Urinary bladder (tissue), 4 donors: ENCODE measurements around the gene HSPB9. TPM values are rescaled to one million over a fixed set of nuclear protein-coding genes. Genes with fewer than 3 reads are reported as not detected.
A peak's percentile ranks its signal among the peaks of the same experiment; 100 is the strongest.

Experiments
- DNase-seq: peaks from one replicate; pipeline ENCODE4 v3.0.0-alpha.2; 2015; ENCODE audit errors: extremely low spot score
- H3K27ac ChIP-seq: one replicate; pipeline ENCODE4 v1.5.1; 2013; ENCODE audit warnings: low read depth, mild to moderate bottlenecking, moderate library complexity
- H3K36me3 ChIP-seq: one replicate; pipeline ENCODE4 v1.6.1; 2013; ENCODE audit warnings: mild to moderate bottlenecking, moderate library complexity; ENCODE audit not compliant: insufficient read depth
- H3K4me1 ChIP-seq: one replicate; pipeline ENCODE4 v1.6.1; 2013; ENCODE audit warnings: mild to moderate bottlenecking, moderate library complexity; ENCODE audit not compliant: insufficient read depth
- H3K4me3 ChIP-seq: one replicate; pipeline ENCODE4 v1.5.1; 2013; ENCODE audit warnings: low read depth, low read length
- WGBS: extraction: QIAGEN DNeasy Blood & Tissue Kit; methylation state at CpG from one replicate; pipeline ENCODE4 v1.1.7; 2013; 5-methylcytosine and 5-hydroxymethylcytosine counted together
- polyA plus RNA-seq: library from polyadenylated mRNA; stranded (reverse); fragments of 200-250 nt; gene quantifications from one replicate; pipeline ENCODE4 v1.2.3, GENCODE V29; 2013
- total RNA-seq: library from RNA; depleted of rRNA; stranded (reverse); fragments of >200 nt; gene quantifications from one replicate; pipeline ENCODE4 v1.2.3, GENCODE V29; 2014
- donor health status: healthy with polysubstance abuse.
- donor health status: healthy.

HSPB9 gene
- total and polyA plus RNA-seq, 2 donors = 0.11 TPM; not detected in 1

DNA sequence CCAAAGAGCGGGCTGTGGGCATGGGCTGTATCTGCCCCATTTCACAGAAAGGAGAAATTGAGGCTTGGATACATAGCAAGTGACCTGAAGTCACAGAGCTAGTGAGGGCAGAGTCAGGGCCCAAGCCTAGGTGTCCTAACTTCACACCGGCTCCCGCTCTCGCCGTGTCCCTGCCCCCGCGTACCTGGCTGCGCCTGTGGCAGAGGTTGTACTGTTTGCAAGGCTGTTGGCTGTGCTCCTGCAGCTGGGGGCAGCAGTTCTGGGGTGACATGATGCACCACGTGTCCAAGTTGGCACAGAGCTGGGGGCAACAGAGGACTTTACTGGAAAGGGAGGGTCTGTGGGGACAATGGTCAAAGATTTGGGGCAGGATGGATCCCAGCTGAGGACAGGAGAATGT lies 13.5 kb upstream of the HSPB9 start:
- no peaks in the 10 kb centered on the region for H3K4me1 ChIP-seq
- H3K27ac ChIP-seq = no peak overlapping the region
- H3K4me3 ChIP-seq = no peak overlapping the region
- H3K36me3 ChIP-seq = no peaks in the 10 kb centered on the region
- DNase-seq = no peak
- 90% methylated on average over 9 of the region's 9 CpGs for WGBS

DNA sequence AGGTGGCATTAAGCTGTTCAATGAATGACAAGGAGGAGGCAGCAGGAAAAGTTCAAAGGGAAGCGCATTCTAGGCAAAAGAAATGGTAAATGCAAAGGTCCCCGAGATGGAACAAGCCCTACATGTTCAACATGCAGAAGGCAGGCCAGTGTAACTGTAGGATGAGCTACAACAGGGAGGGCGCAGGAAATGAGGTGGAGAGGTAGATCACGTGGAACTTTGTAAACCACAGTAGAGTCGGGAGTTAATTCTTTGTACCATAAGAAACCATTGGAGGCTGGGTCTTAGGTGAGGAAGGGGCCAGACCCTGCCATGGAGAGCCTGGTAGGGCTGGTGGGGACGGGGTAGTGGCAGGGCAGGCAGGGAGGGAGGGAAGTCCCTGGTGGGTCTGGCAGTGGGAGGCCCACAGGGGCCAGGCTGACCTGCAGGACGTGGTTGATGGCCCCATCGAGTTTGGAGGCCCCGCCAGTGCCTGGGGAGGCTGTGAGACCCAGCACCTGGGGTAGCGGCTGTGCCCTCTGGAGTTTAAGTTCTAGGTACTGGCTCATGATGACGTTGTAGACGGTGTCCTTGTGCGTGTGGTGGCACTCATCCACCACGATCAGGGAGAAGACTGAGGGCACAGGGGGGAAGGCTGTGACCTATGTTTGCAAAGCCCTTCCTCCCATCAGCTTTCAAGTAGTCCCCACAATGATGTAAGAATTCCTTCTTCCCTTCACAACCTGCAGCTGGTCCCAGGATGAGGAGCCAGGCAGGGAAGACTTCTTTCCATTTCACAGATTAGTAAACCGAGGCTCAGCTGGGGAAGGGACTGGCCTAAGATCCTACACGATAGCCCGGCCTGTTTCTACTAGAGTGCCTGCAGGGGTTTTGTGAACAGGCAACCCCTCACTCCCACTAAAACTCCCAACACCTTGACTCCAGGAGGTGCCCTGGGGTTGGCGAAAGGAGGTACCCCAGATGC lies 12.0 kb upstream of the HSPB9 start:
- H3K36me3 ChIP-seq = no peaks in the 10 kb centered on the region
- WGBS = 92% methylated on average over 18 of the region's 18 CpGs
- no peak overlapping the region for H3K4me3 ChIP-seq
- no peak for DNase-seq
- H3K27ac ChIP-seq = no peak overlapping the region
- H3K4me1 ChIP-seq = no peaks in the 10 kb centered on the region

DNA sequence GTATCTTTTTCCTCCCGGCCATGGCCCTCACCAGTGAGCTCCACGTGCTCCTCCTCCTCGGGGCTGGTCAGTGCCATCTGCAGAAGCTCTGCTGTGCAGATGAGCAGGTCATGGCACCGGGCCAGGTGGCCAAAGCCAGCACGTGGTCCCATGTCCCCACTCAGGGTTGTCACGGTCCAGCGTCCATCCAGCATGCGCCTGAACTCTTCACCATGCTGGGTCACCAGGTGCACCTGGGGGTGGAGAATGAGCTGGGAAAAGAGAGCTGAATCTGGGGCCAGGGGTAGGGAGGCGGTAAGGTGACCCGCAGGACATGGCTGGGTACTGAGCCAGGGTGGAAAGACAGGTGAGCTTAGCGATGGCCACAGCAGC lies 11.4 kb upstream of the HSPB9 start:
- 83% methylated on average over 11 of the region's 11 CpGs for WGBS
- H3K4me3 ChIP-seq = no peak overlapping the region
- H3K4me1 ChIP-seq = no peaks in the 10 kb centered on the region
- no peak for DNase-seq
- H3K36me3 ChIP-seq = no peaks in the 10 kb centered on the region
- no peak overlapping the region for H3K27ac ChIP-seq

DNA sequence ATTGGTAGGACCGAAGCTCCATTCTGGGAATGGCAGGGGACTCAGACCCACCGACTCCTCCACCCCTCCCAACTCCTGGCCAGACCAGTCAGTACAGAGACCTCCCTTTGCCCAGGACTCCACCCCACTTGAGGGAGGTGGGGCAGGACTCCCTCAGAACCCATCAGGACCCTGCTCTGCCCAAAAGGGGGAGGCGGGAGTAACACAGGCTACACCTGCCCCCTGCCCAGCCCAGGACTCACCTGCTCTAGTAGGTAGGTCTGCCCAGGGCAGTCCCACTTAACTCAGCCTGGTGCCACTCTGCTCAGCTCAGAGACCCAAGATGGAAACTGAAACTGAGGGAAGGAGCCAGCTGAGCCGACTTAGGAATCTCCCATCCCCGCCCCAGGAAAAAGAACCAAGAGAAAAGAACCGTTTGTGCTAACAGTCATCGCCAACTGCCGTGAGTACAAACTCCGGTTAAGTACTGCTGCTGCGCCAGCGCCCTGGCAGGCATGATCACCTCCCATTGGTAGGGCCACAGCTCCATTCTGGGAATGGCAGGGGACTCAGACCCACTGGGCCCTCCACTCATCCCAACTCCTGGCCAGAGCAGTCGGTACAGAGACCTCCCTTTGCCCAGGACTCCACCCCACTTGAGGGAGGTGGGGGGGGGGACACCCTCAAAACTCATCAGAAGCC lies 10.6 kb upstream of the HSPB9 start:
- no peaks in the 10 kb centered on the region for H3K36me3 ChIP-seq
- H3K27ac ChIP-seq = peak overlapping the region; percentile 81
- H3K4me1 ChIP-seq = no peaks in the 10 kb centered on the region
- peak overlapping the region; percentile 57 for H3K4me3 ChIP-seq
- no peak for DNase-seq
- WGBS = 21% methylated on average over 12 of the region's 12 CpGs

DNA sequence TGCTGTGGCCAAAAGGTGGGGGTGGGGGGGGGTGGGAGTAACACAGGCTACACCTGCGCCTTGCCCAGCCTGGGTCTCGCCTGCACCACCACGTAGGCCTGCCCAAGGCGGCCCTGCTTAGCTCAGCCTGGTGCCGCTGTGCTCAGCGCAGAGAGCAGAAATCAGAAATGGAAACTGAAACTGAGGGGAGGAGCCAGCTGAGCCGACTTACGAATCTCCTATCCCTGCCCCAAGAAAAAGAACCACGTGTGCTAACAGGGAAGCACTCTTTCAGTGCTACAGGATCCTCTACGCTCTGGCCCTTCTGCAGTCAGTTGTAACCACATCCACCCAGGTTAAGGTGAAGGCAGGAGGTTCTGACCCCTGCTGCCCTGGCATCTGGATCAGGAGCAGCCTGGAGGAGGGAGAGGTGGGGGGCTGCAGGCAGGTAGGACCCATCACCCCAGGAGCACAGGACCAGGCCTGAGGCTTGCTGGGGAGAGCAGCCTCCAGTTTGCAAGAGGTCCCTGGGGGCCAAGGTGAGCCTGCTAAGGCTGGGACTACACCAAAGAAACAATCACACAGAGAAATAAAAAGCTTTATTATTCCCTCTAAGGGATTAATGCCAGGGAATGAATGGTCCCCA lies 9.9 kb upstream of the HSPB9 start, which contains the start of gene DHX58:
Gene DHX58, minus strand, starts transcription at position 163 of the 625 bp plus-strand sequence. CDS start 822 bp downstream, outside the sequence.
- WGBS = 4% methylated on average over 10 of the region's 10 CpGs
- no peaks in the 10 kb centered on the region for H3K4me1 ChIP-seq
- no peaks in the 10 kb centered on the region for H3K36me3 ChIP-seq
- DNase-seq = peak; percentile 59
- peak within 1 kb of the TSS; percentile 81 for H3K27ac ChIP-seq
- H3K4me3 ChIP-seq = peak within 1 kb of the TSS; percentile 57

DNA sequence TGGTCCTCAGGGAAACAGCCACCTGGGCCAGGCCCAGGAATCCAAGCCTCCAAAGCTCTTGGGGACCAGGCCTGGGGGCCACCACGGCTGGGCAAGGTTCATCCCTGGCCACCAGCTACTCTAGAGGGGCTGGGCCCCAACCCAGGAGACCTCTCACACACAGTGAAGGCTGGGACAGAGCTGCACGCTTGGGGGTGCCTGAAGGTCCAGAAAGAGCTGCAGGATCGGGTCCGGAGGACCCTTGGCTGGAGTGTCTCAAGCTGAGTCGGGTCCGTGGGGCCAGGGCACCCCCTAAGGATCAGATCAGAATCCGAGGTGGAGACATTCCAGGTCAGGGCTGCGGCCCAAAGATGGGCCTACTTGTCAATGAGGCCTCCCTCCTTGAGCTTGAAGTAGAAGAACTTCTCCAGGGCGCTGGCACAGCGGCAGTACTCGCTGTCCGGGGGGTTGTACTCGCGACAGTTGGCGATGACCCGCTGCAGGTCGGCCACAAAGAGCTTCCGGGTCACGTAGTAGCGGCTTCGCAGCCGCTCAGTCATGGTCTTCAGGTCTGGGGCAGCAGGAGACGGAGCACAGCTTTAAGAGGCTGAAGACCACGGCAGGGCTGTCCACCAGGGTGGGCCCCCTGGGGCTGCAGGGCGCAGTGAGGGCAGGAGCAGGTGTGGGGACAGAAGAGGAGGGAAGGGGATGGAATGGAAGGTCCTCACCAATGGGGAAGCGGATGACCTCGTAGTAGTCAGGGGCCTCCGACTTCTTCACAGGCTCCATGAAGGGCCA lies 9.1 kb upstream of the HSPB9 start:
- H3K36me3 ChIP-seq = no peaks in the 10 kb centered on the region
- no peak overlapping the region for H3K4me3 ChIP-seq
- H3K4me1 ChIP-seq = no peaks in the 10 kb centered on the region
- peak overlapping the region; percentile 69 for H3K27ac ChIP-seq
- 88% methylated on average over 28 of the region's 28 CpGs for WGBS
- DNase-seq = no peak

DNA sequence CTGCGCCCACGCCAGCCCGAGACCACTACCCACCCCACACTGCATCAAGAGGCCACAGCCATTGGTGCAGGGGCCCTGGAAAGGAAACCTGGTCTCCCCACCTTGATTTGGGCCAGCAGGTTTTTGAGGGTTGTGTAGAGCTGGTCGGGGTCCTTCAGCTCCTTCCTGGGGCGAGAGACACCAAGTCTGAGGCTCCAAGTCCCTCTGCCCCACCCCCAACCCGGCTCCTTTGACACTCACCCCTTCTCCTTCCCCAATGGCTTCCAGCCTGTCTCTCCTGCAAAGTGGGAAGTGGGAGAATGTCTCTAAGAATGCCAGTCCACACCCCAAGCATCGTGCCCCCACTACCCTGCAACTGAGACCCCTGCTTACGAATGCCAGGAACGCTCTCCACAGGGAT lies 8.5 kb upstream of the HSPB9 start:
- H3K27ac ChIP-seq = no peak overlapping the region
- no peak overlapping the region for H3K4me3 ChIP-seq
- 92% methylated on average over 9 of the region's 9 CpGs for WGBS
- no peaks in the 10 kb centered on the region for H3K36me3 ChIP-seq
- no peak for DNase-seq
- H3K4me1 ChIP-seq = no peaks in the 10 kb centered on the region

DNA sequence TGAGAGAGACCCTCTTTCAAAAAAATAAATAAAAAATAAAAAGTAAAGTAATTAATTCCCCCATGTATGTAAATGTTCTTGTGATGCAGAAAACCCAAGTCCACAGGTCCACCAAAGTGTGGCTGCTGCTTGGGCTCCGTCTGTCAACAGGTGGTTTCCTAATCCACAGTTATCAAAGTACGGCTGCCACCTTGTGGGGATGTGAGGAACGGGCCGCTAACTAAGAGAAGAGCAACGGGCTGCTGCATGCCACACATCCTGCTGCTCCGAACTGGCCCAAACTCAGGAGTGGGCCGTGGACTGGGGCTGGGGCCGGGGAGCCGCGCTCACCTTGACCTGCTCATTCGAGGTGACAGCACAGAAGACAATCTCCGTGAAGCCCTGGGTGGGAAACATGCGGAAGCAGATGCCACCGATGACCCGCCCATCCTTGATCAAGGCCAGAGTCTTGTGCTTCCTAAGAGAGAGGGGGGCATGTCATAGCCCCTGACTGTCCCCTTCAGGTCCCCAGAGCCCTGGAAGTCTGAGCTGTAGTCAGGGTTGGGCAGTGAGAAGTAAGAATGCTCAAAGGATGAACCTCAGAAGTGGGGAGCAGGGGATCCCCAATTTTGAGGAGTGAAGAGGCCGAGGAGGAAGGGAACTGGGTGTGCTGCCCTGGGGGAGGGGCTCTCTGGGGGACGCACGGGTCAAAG lies 5.8 kb upstream of the HSPB9 start:
- Histone ChIP-seq H3K4me1 (no peaks in the 10 kb centered on the region), H3K4me3 (no peak overlapping the region), H3K36me3 (no peaks in the 10 kb centered on the region), H3K27ac (no peak overlapping the region)
- peak; percentile 49 for DNase-seq
- 33% methylated on average over 18 of the region's 18 CpGs for WGBS

DNA sequence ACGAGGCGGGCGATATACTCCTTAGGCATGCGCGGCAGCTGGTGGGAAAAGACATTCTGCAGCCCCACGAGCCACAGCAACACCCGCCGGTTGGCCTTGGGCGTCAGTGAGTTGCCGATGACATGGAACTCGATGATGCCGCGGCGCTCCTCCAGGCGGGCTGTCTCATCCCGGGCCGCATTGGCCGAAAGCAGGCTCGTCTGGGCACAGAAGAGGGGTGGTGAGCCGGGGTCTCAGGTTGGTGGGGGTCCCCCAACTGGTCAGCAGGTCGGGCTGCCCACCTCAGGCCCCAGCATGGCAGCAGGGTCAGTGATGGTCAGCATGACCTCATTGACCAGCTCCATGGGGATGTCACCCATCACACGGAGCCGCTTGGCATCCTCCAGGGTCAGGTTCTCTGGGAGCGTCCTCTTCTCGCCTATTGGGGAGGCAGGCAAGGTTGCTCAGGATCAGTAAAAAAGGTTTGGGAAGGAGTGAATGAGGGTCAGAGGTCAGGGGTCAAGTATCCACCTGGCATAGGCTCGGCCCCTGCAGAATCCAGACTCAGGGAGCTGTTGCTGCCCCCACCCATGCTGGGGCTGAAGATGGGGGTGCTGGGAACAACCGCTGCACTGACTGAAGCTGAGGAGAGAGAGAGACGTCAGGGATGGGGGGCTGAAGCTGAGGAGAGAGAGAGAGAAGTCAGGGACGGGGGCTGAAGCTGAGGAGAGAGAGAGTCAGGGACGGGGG lies 5.0 kb upstream of the HSPB9 start:
- Histone ChIP-seq H3K27ac (no peak overlapping the region), H3K36me3 (no peaks in the 10 kb centered on the region), H3K4me1 (no peaks in the 10 kb centered on the region), H3K4me3 (no peak overlapping the region)
- no peak for DNase-seq
- WGBS = 84% methylated on average over 30 of the region's 30 CpGs

DNA sequence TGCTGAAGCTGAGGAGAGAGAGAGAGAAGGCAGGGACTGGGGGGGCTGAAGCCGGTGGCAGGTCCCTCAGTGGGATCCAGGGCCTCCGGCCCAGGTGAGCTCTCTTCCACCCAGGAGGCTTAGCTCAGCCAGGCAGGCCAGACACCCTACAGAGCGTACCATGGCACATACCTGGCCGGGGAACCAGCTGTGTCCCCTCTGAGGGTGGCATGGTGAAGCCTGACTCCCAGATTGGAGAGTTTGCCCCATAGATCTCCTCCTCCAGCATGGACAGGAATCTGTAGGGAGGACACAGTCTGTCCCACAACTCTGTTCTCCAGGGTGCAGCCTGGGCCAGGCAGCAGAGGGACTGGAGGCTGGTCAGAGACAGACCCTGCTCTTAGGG lies 4.5 kb upstream of the HSPB9 start:
- H3K27ac ChIP-seq = no peak overlapping the region
- WGBS = 91% methylated on average over 4 of the region's 4 CpGs
- H3K36me3 ChIP-seq = no peaks in the 10 kb centered on the region

DNA sequence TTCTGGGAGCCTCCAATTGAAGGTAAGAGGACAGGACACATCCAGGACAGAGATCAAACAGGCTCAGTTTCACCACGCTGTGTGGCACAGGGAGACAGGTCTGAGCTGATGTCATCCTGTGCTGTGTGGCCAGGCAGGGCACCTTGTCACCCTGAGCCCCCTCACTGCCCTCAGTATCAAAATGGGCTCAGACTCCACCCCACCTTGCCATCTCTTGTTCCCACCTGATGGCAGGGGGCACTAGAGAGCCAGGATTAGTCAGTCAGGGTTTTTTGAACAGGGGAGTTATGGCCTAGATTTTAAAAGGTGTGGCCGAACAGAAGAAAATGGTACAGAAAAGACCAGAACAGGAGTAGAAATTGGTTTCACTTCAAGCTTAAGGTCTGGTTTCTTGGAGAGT lies 4.1 kb upstream of the HSPB9 start:
- Histone ChIP-seq H3K27ac (no peak overlapping the region), H3K36me3 (no peaks in the 10 kb centered on the region), H3K4me3 (no peak overlapping the region), H3K4me1 (no peaks in the 10 kb centered on the region)
- DNase-seq = no peak
- WGBS = 82% methylated on average over 2 of the region's 2 CpGs

More for the DNA sequence above, 4.5 kb upstream of the HSPB9 start:
- DNase-seq = no peak
- no peak overlapping the region for H3K4me3 ChIP-seq
- no peaks in the 10 kb centered on the region for H3K4me1 ChIP-seq

DNA sequence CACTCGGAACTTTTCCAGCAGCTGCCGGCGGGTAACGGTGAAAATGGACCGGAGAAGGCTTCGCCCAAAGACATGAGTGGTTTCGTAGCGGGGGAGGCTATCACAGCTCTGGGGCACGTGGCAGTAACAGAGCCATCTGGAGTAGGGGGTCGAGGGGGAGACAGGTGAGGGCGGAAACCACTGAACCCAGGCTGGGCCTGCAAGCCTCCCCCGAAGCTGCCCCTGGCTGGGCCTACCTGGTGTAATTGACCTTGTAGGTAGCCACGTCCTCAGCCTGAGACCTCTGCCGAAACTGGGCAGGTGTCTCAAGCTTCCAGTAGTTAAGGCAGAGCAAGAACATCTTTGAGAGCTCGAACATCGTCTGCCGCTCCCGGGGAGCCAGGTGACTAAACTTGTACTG lies 3.3 kb upstream of the HSPB9 start:
- H3K4me1 ChIP-seq = no peaks in the 10 kb centered on the region
- H3K4me3 ChIP-seq = no peak overlapping the region
- 91% methylated on average over 18 of the region's 18 CpGs for WGBS
- DNase-seq = no peak
- H3K36me3 ChIP-seq = no peaks in the 10 kb centered on the region
- no peak overlapping the region for H3K27ac ChIP-seq
